Sigmoid colon (tissue), 4 donors: Measurements from ENCODE around the gene RAB29.

Source experiments
- EP300 ChIP-seq, 4 donors: sonication (generic); formaldehyde crosslinking; IDR thresholded peaks; one replicate each; pipeline ENCODE4 v1.6.1; 2017; ENCODE audit warnings: antibody characterized with exemption in 4 of 4
- POLR2AphosphoS5 ChIP-seq, 4 donors: sonication (generic); formaldehyde crosslinking; IDR thresholded peaks; one replicate each; pipeline ENCODE4 v1.6.1; 2017; ENCODE audit warnings: antibody characterized with exemption in 4 of 4
- TF ChIP-seq, protein P1 (sequence below), 4 experiments: fragments of 450-650 bp in 3 of 4; fragments of 200-600 bp in 1 of 4; IDR thresholded peaks; one replicate each; pipeline ENCODE4 v1.5.1; 2016 to 2019; ENCODE audit warnings: antibody characterized with exemption in 4 of 4, mild to moderate bottlenecking in 3 of 4, moderate library complexity in 2 of 4

DNA sequence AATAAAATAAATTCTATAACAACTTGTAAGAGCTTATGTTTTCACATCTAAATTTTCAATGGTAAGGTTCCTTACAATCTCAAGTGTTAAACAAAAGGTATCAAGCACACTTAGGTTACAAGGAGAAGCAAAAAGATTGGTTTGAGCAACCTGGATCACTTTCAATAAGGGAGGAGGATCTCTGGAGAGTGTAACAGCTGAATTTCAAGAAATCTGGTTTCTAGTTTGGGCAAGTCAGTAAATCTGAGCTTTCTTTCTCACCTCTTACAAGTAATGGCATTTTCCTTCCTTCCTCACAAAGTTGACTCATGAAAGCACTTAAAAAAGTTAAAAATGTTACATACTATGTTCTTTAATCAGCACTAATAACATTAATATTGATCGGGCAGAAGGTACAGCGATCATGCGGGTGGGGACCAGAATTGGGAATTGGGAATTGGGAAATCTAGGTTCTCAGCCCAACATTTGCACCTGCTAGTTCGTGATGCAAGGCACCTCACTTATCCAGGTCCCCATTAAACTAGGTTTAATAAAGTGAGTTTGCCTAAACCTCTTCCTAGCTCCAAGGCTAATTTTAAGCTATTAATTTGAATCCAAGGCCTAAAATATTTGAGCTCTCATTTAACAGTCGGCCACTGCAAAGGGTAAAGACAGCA, 28.4 kb downstream of the RAB29 start:
- TF ChIP-seq POLR2AphosphoS5 (IDR thresholded peaks at IDR 0.05) (no peak), EP300 (IDR thresholded peaks at IDR 0.05) (no peak)
- TF ChIP-seq, protein P1, sequence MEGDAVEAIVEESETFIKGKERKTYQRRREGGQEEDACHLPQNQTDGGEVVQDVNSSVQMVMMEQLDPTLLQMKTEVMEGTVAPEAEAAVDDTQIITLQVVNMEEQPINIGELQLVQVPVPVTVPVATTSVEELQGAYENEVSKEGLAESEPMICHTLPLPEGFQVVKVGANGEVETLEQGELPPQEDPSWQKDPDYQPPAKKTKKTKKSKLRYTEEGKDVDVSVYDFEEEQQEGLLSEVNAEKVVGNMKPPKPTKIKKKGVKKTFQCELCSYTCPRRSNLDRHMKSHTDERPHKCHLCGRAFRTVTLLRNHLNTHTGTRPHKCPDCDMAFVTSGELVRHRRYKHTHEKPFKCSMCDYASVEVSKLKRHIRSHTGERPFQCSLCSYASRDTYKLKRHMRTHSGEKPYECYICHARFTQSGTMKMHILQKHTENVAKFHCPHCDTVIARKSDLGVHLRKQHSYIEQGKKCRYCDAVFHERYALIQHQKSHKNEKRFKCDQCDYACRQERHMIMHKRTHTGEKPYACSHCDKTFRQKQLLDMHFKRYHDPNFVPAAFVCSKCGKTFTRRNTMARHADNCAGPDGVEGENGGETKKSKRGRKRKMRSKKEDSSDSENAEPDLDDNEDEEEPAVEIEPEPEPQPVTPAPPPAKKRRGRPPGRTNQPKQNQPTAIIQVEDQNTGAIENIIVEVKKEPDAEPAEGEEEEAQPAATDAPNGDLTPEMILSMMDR (IDR thresholded peaks at IDR 0.05), result no peak
